GM18861 (cell line): Measurements from ENCODE around the gene SLC29A1.

Experiments used
- ATAC-seq: cut with Tn5 transposase; IDR thresholded peaks from one replicate; pipeline ENCODE4 v1.9.1; 2021; ENCODE audit not compliant: unreplicated experiment

SLC29A1 gene

DNA sequence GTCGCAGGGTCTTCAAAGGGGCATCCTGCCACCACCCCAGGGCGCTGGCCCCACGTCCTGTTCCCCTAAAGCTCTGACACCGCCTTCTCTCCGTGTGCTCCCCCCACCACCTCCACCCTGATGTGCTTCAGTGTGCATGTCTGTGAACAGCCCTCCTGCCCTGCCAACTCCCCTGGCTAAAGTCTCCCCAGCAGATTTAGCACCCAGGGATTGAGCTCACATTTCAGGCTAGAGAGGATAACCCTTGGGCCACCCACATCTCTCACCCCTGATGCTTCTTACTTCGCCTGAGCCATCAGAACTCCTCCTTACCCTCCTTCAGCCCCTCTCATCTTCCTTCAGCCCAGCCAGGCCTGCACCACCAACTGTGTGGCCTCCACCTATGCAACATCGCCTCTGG lies 54.4 kb downstream of the SLC29A1 start:
- ATAC-seq: no peak

DNA sequence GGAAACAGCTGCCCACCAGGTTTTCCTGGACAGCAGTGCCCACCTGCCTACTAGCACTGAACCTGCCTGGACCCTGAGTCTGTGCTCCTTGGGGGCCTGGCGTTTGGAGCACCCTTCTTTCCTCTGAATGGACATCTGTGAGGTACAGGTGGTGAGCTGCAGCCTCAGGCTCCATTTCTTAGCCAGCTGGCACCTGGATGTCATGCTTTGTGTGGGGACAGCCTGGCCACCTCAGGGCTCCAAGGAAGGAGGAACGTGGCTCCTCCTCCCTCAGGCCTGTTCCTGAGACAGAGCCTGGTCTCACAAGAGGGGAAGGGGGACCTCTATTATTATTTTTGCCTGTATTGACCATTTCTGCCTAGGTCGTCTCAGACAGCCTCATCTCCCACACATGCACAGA lies 54.9 kb downstream of the SLC29A1 start:
- ATAC-seq: no peak

DNA sequence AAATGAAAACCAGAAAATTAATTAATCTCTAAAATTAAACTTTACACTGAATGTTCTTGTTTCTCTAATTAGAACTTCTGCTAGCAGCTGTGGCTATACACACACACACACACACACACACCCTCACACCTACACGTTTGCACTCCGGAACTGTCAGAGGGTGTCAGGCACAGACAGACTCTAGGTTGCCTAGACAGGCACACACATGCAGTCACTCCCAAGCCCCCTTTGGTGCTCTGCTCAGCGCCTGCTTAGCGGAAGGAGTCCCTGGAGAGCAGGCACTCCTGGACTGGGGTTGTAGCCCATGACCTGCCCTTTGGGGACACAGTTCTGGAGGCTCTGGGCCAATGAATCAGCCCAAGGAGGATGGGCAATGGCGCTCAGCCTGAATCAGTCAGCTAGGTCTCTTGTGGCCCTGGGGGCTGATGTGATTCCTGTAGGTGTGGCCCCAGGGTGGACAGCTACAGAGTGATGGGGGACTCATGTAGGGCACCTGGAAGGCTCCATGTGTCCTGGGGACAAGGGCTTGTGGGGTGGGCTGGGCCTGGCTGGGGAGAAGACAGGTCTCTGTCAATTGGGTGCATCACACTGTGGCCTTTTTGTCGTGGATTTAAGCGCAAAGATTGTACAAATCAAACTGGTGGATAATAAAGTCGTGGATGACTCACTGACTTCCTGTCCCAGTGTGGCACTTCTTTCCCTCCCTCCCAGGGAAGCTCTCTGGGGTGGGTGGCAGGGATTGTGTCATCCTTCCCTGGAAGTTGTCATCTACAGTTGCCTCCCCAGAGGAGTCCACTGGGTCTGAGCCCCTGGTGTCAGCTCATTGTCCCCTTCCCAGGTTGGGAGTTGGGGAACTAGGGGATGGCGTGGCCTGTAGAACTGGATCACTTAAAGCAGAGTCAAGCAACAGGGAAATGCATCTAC lies 55.6 kb downstream of the SLC29A1 start:
- no peak for ATAC-seq
